Activated T-cell treated with anti-CD3 and anti-CD28 coated beads, Interleukin-2, amount 50 U/mL, for 72 hours (primary cell): ENCODE measurements around the gene SMOC2. TPM values are rescaled to one million over a fixed set of nuclear protein-coding genes. Genes with fewer than 3 reads are reported as not detected.

Source experiments
- ATAC-seq, 2 donors: fragments of 150-1000 bp; cut with Tn5 transposase; replicated peaks in 1 of 2; 2 replicates each; pipeline ENCODE4 v1.10.0; 2021; ENCODE audit warnings: moderate library complexity in 2 of 2, mild to moderate bottlenecking in 1 of 2
- DNase-seq, 2 donors: peaks; one replicate each; pipeline ENCODE4 v3.0.0; 2021 to 2022; ENCODE audit warnings: mixed read lengths in 1 of 2
- H3K27ac Mint-ChIP-seq: one replicate; pipeline ENCODE4 v1.8.0; 2022; ENCODE audit warnings: mild to moderate bottlenecking, moderate library complexity, mixed read lengths
- H3K27me3 Mint-ChIP-seq: one replicate; pipeline ENCODE4 v1.8.0; 2022; ENCODE audit warnings: low read depth, mixed read lengths
- H3K36me3 Mint-ChIP-seq, 2 donors: one replicate each; pipeline ENCODE4 v1.8.0; 2022; ENCODE audit warnings: mixed read lengths in 2 of 2, mild to moderate bottlenecking in 1 of 2; ENCODE audit not compliant: insufficient read depth in 2 of 2
- H3K4me1 Mint-ChIP-seq: one replicate; pipeline ENCODE4 v1.8.0; 2022; ENCODE audit warnings: low read depth, mixed read lengths
- H3K4me3 Mint-ChIP-seq, 2 donors: one replicate each; pipeline ENCODE4 v1.8.0; 2022; ENCODE audit warnings: mild to moderate bottlenecking in 2 of 2, mixed read lengths in 2 of 2, moderate library complexity in 2 of 2
- H3K9me3 Mint-ChIP-seq, 2 donors: one replicate each; pipeline ENCODE4 v1.8.0; 2022; ENCODE audit warnings: mixed read lengths in 2 of 2
- total RNA-seq, 2 donors: library from RNA; stranded (reverse); gene quantifications; one replicate each; pipeline ENCODE4 v1.2.3, GENCODE V29; 2022

Gene SMOC2
- total RNA-seq, 2 donors from 2014 or later = not detected

DNA sequence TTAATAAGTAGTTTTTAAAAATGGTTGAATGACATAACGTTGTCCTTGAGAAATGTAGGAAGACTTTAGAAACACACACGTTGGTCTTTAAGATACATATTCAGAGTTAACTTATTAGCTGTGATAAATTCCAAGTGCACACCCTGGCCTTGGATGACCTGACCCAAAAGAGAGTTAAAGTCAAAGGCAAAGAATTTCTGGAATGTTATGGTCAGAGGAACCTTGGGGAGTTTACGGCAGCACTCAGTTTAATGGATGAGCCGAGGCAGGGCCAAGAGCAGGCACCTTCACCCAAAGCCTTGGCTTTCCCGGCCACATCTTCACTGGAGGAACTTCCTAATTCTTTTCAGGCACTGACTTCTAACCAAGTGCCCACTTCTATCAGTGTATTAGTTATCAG, 200.5 kb downstream of the SMOC2 start:
- no peaks in the 10 kb centered on the region for H3K4me1 Mint-ChIP-seq
- no peak overlapping the region for H3K27ac Mint-ChIP-seq
- DNase-seq (no peak), ATAC-seq (no peak)
- no peak overlapping the region for H3K4me3 Mint-ChIP-seq
- peaks cover 6% of the 10 kb centered on the region for H3K27me3 Mint-ChIP-seq
- H3K9me3 Mint-ChIP-seq = no peaks in the 10 kb centered on the region
- no peaks in the 10 kb centered on the region for H3K36me3 Mint-ChIP-seq

DNA sequence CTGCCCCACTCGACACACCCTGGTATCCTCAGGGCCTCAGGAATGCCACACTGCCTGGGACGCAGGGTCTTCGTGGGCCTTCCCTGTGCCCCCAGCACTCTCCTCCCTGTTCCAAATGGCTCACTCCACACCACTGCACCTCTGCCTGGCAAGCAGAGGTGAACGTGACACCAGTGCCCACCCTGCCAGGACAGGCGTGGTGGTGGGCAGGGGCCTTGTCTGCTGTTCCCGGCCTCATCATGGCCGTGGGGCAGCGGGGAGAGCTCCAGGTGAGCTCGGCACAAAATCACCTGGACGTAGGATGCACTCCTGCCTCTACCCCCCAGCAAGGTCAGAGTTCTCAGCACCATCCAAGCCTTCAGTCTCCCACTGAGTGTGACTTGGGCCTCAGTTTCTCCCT, 202.4 kb downstream of the SMOC2 start:
- H3K4me3 Mint-ChIP-seq = no peak overlapping the region
- peaks cover 6% of the 10 kb centered on the region for H3K27me3 Mint-ChIP-seq
- no peak overlapping the region for H3K27ac Mint-ChIP-seq
- H3K36me3 Mint-ChIP-seq = no peaks in the 10 kb centered on the region
- H3K9me3 Mint-ChIP-seq = no peaks in the 10 kb centered on the region
- H3K4me1 Mint-ChIP-seq = no peaks in the 10 kb centered on the region
- ATAC-seq = no peak
- no peak for DNase-seq

DNA sequence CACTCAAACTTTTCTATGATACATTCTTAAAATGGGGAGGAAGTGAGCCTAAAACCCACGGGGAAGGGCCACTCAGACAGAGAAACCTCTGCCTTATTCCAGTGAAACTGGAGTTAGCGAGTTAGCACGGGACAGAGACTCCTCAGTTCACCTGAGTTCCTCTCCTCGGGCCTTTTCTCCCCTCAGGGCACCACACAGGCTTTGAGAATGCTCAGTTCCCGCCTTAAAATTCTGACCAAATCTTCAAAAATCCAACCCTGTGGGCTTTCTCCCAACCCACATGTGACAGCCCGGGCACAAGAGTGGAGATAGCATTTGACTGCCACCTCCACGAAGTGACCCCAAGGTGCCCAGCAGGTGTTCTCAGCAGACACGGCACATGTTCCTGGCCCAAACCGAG, 204.3 kb downstream of the SMOC2 start:
- DNase-seq (no peak), ATAC-seq (no peak)
- Mint-ChIP-seq H3K4me3 (no peak overlapping the region), H3K9me3 (no peaks in the 10 kb centered on the region), H3K4me1 (no peaks in the 10 kb centered on the region), H3K27me3 (peaks cover under 1% of the 10 kb centered on the region), H3K36me3 (no peaks in the 10 kb centered on the region), H3K27ac (no peak overlapping the region)

DNA sequence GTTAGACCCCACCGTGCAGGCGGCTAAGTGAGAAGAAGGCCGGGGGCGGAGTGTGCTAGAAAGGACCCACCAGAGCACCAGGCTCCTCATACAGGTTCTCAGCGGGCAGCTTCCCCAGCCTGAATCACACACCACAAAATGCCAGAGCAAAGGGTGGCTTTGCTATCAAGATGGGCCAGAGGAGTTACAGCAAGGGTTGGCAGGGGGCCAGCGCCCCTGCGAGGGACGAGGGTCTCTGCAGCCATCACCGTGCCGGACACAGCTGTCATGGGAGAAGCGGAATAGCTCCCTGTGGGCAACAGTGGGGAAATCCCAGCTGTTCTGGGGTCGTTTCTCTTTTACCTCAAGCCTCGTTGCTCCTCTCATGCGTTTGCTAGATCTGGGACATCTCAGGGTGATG, 206.3 kb downstream of the SMOC2 start:
- Mint-ChIP-seq H3K4me1 (no peaks in the 10 kb centered on the region), H3K9me3 (no peaks in the 10 kb centered on the region), H3K27me3 (no peaks in the 10 kb centered on the region), H3K27ac (no peak overlapping the region), H3K36me3 (no peaks in the 10 kb centered on the region), H3K4me3 (no peak overlapping the region)
- no peak for DNase-seq
- no peak for ATAC-seq

DNA sequence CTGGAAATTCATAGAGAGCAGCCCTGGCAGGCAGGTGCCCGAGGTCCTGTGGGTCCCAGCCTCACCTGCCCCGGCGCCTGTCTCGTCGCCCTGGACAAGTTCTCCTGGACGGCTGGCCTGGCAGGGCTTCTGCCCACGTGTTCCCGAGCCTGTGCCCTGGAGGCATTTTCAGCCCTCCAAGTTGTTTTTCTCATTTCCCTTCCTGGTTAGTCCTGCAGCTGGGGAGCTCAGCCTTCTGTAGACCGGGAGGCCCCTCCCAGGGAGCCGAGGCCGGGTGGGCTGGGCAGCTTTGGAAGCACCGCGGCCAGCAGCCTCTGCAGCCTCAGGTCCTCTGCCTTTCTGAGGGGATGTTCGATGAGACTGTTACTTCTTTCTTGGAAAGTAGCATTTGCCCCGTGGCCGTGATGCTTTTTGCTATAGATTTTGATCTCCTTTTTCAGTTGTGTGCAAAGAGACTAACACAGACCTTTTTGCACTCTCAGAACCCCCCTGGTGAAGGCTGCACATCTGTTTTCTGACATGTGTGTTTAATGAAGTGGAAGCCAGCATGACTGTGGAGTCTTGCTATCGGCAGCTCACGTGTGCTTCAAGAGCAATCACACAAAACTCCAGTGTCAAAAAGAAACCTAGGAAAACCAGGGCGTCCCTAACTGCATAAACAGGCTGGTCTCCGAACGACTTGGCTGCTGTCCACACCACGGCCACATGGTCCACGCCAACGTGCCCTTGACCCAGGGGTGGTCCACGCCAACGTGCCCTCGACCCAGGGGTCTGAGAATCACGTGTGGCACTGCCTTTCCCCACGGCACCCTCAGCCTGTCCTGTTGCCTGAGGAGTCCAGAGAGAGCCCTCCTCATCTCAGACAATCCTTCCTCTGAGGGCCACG, 207.5 kb downstream of the SMOC2 start:
- no peak for DNase-seq
- no peak overlapping the region for H3K4me3 Mint-ChIP-seq
- no peaks in the 10 kb centered on the region for H3K36me3 Mint-ChIP-seq
- no peaks in the 10 kb centered on the region for H3K9me3 Mint-ChIP-seq
- ATAC-seq = no peak
- no peaks in the 10 kb centered on the region for H3K27me3 Mint-ChIP-seq
- H3K27ac Mint-ChIP-seq = no peak overlapping the region
- H3K4me1 Mint-ChIP-seq = no peaks in the 10 kb centered on the region

DNA sequence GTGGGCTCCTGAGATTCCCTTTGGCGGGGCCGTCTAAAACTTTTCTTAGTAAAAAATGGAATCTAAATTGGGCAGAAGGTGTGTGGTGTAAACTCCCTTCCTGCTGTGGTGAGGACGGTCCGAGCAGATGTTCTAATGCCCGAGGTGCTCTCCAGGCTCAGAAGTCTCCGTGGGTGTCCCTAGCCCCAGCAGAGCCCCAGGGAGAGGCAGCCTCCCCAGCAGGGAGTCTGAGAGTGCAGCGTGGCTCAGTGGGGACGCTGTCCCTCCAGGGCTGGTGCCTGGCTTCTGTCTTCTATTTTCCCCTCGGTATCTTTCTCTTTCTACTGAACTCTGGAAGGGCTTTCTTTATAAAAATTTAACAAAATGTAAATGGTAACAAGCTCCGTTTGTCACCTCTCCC, 208.2 kb downstream of the SMOC2 start:
- no peaks in the 10 kb centered on the region for H3K27me3 Mint-ChIP-seq
- H3K4me1 Mint-ChIP-seq = no peaks in the 10 kb centered on the region
- H3K4me3 Mint-ChIP-seq = no peak overlapping the region
- H3K9me3 Mint-ChIP-seq = no peaks in the 10 kb centered on the region
- no peak overlapping the region for H3K27ac Mint-ChIP-seq
- ATAC-seq (no peak), DNase-seq (no peak)
- no peaks in the 10 kb centered on the region for H3K36me3 Mint-ChIP-seq

DNA sequence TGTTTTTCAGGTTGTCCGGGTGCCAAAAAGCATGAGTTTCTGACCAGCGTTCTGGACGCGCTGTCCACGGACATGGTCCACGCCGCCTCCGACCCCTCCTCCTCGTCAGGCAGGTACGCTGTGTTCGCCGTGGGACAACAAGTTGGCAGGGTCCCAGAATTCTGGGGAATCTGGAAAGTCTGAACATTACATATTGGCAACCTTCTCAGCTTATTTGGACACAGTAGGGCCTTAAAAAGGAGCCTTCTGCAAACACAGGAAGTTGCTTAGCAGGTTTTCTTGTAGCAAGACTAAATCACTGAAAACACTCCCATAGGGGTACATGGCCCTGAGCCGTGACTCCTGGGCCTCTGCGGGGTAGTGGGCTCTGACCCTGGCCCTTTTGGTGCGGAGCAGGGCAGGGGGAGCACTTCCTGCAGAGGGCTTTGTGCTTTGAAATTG, 209.7 kb downstream of the SMOC2 start:
- no peaks in the 10 kb centered on the region for H3K27me3 Mint-ChIP-seq
- no peak overlapping the region for H3K27ac Mint-ChIP-seq
- H3K9me3 Mint-ChIP-seq = peaks cover 0 to 1% of the 10 kb centered on the region in 2 donors
- H3K4me3 Mint-ChIP-seq = no peak overlapping the region
- no peaks in the 10 kb centered on the region for H3K36me3 Mint-ChIP-seq
- DNase-seq = no peak
- no peaks in the 10 kb centered on the region for H3K4me1 Mint-ChIP-seq
- ATAC-seq = no peak

DNA sequence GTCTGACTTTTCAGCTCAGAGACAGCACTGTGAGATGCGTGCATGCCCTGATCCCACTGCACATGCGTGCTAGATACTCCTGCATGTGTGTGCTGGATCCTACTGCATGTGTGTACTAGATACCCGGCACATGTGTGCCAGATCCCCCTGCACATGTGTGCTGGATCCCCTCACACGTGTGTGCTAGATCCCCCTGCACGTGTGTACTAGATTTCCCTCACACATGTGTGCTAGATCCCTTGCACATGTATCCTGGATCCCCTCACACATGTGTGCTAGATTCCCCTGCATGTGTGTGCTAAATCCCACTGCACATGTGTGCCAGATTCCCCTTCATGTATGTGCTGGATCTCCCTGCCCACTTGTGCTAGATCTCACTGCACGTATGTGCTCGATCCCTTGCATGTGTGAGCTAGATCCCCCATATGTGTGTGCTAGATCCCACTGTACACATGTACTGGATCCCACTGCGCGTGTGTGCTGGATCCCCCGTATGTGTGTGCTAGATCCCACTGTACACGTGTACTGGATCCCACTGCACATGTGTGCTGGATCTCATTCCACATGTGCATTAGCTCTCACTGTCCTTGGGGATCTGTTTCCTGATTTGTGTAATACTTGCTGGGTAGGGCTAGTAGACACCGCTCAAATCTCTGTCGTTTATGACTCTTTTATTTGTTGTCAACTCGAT, 214.6 kb downstream of the SMOC2 start:
- H3K36me3 Mint-ChIP-seq = peaks cover 2 to 3% of the 10 kb centered on the region in 2 donors
- no peak for DNase-seq
- H3K4me1 Mint-ChIP-seq = no peaks in the 10 kb centered on the region
- no peak overlapping the region for H3K4me3 Mint-ChIP-seq
- no peak overlapping the region for H3K27ac Mint-ChIP-seq
- H3K27me3 Mint-ChIP-seq = no peaks in the 10 kb centered on the region
- no peak for ATAC-seq
- peaks cover 5 to 10% of the 10 kb centered on the region in 2 donors for H3K9me3 Mint-ChIP-seq

DNA sequence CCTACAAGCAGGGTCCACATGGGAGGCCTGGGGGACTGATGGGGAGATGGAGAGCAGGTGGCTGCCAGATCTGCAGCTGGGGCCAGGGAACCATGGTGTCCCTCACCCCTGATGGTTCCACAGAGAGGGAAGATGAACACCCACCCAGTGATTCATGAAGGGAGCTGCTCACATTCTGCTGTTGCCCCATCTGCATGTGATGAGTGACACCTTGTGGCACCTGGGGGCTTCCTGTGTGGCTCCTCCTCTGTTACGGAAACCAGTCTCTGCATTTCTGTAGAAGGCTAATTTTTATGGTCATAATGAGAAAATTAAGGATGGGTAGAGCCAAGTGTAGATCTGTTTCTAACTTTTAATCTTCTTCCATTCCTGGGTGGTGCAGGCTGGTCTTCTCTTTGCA, 217.1 kb downstream of the SMOC2 start:
- Mint-ChIP-seq H3K27ac (no peak overlapping the region), H3K36me3 (peaks cover 2 to 3% of the 10 kb centered on the region in 2 donors), H3K9me3 (peaks cover 5 to 10% of the 10 kb centered on the region in 2 donors), H3K4me3 (no peak overlapping the region), H3K27me3 (no peaks in the 10 kb centered on the region), H3K4me1 (no peaks in the 10 kb centered on the region)
- DNase-seq (peak in 1 of 2 donors; percentile 10), ATAC-seq (no peak)

DNA sequence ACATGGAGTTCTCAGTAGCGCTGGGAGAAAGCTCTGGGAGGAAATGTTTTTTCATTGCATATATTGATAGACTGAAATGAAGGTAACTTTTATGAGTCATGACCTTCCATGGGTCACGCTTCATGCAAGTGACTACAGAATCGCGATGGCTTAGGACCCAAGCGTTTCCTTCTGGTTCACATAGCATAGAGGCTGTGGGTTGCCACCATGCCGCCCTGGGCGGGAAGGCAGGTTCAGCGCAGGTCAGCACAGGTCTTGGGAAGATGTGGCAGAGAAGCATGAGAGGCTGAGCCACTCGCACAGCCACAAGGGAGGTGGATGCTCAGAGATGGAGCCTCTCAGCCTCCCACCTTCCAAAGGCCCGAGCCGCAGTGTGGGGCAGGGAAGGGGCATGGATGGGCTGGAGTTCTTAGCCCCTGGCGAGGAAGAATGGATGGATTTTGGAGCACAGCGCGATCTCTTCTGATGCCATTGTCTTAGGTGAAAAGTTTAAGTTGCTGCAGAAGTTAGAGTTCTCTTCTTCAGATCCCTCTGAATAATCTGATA, 219.5 kb downstream of the SMOC2 start:
- Mint-ChIP-seq H3K27me3 (no peaks in the 10 kb centered on the region), H3K4me3 (no peak overlapping the region), H3K4me1 (no peaks in the 10 kb centered on the region), H3K9me3 (peaks cover 6 to 10% of the 10 kb centered on the region in 2 donors), H3K27ac (no peak overlapping the region), H3K36me3 (peaks cover 2 to 3% of the 10 kb centered on the region in 2 donors)
- no peak for ATAC-seq
- DNase-seq = no peak

DNA sequence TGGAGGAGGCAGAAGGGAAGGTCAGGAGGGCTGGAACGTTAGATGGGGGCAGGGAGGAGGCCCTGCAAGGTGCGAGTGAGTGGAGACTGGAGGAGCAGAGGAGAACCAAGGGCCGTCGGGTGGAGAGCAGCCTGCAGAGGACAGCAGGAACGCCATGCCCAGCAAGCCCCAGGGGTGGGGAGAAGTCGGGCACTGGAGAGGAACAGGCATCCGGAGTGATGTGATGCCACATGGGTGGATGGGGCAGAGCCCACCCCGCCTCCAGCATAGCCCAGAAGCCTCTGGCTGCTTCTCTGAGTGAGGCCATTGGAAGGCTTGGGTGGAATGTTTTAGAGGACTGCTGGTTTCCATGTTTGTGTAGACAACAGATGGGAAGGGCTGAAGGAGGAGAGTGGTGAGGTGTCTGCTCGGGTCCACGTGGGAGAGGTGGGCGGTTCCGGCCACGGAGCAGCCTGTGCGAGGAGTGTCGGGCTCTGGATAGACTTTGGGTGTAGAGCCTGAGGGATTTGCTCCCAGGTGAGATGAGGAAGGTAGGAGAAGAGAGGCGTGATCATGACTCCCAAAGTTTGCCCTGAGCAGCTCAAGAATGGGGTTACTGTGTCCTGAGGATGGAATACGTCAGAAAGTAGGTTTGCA, 221.4 kb downstream of the SMOC2 start:
- peaks cover 6% of the 10 kb centered on the region in 2 donors for H3K9me3 Mint-ChIP-seq
- ATAC-seq (no peak), DNase-seq (no peak)
- H3K36me3 Mint-ChIP-seq = peaks cover 2 to 3% of the 10 kb centered on the region in 2 donors
- no peak overlapping the region for H3K27ac Mint-ChIP-seq
- peaks cover 7% of the 10 kb centered on the region for H3K27me3 Mint-ChIP-seq
- H3K4me3 Mint-ChIP-seq = no peak overlapping the region
- H3K4me1 Mint-ChIP-seq = no peaks in the 10 kb centered on the region

DNA sequence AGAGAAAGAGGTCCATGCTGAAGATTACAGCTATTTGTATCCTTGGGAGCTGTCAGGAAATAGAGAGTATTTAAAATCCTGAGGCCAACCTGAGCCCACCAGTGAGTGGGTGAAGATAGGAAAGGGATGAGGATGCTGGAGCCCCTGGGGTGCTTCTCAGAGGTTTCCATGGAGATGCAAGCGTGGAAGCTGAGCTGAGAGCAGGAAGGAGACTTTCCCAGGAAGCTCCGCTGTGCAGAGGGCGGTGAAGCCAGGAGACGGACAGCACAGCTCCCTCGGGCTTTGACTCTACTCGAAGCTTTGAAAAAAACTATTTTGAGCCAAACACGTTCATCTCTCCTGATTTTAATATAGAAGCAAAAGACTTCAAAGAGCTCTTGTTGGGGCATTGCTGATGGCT, 222.1 kb downstream of the SMOC2 start:
- H3K27ac Mint-ChIP-seq = no peak overlapping the region
- no peak for DNase-seq
- H3K27me3 Mint-ChIP-seq = peaks cover 7% of the 10 kb centered on the region
- no peak overlapping the region for H3K4me3 Mint-ChIP-seq
- peaks cover 2 to 3% of the 10 kb centered on the region in 2 donors for H3K36me3 Mint-ChIP-seq
- no peaks in the 10 kb centered on the region for H3K4me1 Mint-ChIP-seq
- peaks cover 6% of the 10 kb centered on the region in 2 donors for H3K9me3 Mint-ChIP-seq
- ATAC-seq = no peak

DNA sequence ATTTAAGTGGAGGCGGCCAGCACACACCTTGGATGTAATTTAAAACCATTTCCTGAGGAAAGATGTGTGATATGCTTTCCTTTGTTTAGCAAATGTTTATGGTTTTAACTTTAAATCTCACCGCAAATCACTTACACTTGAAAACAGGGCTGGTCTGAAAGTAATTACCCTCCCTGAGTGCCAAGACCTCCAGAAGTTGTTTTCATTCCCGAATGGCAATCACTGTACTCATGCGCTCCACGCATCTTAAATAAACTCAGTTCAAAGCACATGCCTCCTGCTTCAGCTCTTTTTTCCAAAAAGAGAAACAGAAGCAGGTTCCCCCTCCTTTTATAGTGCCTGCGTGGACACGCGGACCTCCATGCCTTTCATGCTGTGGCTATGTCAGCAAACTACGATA, 224.0 kb downstream of the SMOC2 start:
- no peak overlapping the region for H3K27ac Mint-ChIP-seq
- no peak overlapping the region for H3K4me3 Mint-ChIP-seq
- no peaks in the 10 kb centered on the region for H3K4me1 Mint-ChIP-seq

More for the DNA sequence above, 224.0 kb downstream of the SMOC2 start:
- DNase-seq (no peak), ATAC-seq (no peak)
- Mint-ChIP-seq H3K9me3 (peaks cover 0 to 2% of the 10 kb centered on the region in 2 donors), H3K36me3 (no peaks in the 10 kb centered on the region), H3K27me3 (peaks cover 7% of the 10 kb centered on the region)
